Nephron (organoid): Measurements from ENCODE around the gene OXGR1.
A peak's percentile ranks its signal among the peaks of the same experiment; 100 is the strongest.

Experiments
- H3K27ac Mint-ChIP-seq, 3 experiments: 2 replicates each; pipeline ENCODE4 v1.8.0; 2020; ENCODE audit warnings: mixed read lengths in 3 of 3, mild to moderate bottlenecking in 2 of 3, moderate library complexity in 1 of 3
- H3K27me3 Mint-ChIP-seq: 2 replicates; pipeline ENCODE4 v1.8.0; 2021; ENCODE audit warnings: low read depth, mild to moderate bottlenecking, moderate library complexity, mixed read lengths
- H3K36me3 Mint-ChIP-seq: 2 replicates; pipeline ENCODE4 v1.8.0; 2020; ENCODE audit warnings: low read depth, mixed read lengths
- H3K4me1 Mint-ChIP-seq: 2 replicates; pipeline ENCODE4 v1.8.0; 2020; ENCODE audit warnings: mixed read lengths
- H3K4me3 Mint-ChIP-seq, 3 experiments: 2 replicates each; pipeline ENCODE4 v1.8.0; 2020; ENCODE audit warnings: mild to moderate bottlenecking in 3 of 3, mixed read lengths in 3 of 3, moderate library complexity in 2 of 3
- H3K9me3 Mint-ChIP-seq: 2 replicates; pipeline ENCODE4 v1.8.0; 2020; ENCODE audit warnings: mixed read lengths
- CTCF ChIP-seq, 3 experiments: fragments of 200-600 bp; sonication (generic); IDR thresholded peaks; one replicate each; pipeline ENCODE4 v1.5.0; 2021; ENCODE audit warnings: antibody characterized with exemption in 3 of 3; ENCODE audit not compliant: unreplicated experiment in 3 of 3

Gene OXGR1

GRCh38 chr13:96994017-96994857, at the start of gene OXGR1:
Gene OXGR1, minus strand, starts transcription at chr13:96994476. Its CDS starts 6,717 bp downstream, at chr13:96987759.
- no peak for TF ChIP-seq CTCF (IDR thresholded peaks at IDR 0.05; ENCODE audit: unreplicated experiment in 3 of 3)
- H3K9me3 Mint-ChIP-seq = peaks cover 4% of the 10 kb centered on the region
- H3K4me3 Mint-ChIP-seq = peak within 1 kb of the TSS; percentile 82 to 88 (median 84)
- peaks cover 48% of the 10 kb centered on the region for H3K27me3 Mint-ChIP-seq
- peaks cover 6% of the 10 kb centered on the region for H3K36me3 Mint-ChIP-seq
- peak within 1 kb of the TSS; percentile 4 to 69 (median 44) for H3K27ac Mint-ChIP-seq
- H3K4me1 Mint-ChIP-seq = peaks cover 12% of the 10 kb centered on the region

- Mint-ChIP-seq H3K36me3 (no peaks in the 10 kb centered on the region), H3K27ac (no peak overlapping the region), H3K9me3 (no peaks in the 10 kb centered on the region), H3K4me1 (no peaks in the 10 kb centered on the region), H3K4me3 (no peak overlapping the region), H3K27me3 (peaks cover 10% of the 10 kb centered on the region)
- TF ChIP-seq CTCF (IDR thresholded peaks at IDR 0.05; ENCODE audit: unreplicated experiment in 3 of 3) = no peak
Measured at GRCh38 chr13:97043302-97043701, 49.0 kb upstream of the OXGR1 start.

GRCh38 chr13:97030705-97031452, 36.6 kb upstream of the OXGR1 start:
- H3K27ac Mint-ChIP-seq = no peak overlapping the region
- H3K36me3 Mint-ChIP-seq = no peaks in the 10 kb centered on the region
- peaks cover 10% of the 10 kb centered on the region for H3K4me1 Mint-ChIP-seq
- H3K4me3 Mint-ChIP-seq = no peak overlapping the region
- peaks cover 10% of the 10 kb centered on the region for H3K9me3 Mint-ChIP-seq
- peak; percentile 30 to 48 (median 40) for TF ChIP-seq CTCF (IDR thresholded peaks at IDR 0.05; ENCODE audit: unreplicated experiment in 3 of 3)
- no peaks in the 10 kb centered on the region for H3K27me3 Mint-ChIP-seq

- H3K4me1 Mint-ChIP-seq = peaks cover 10% of the 10 kb centered on the region
- H3K27me3 Mint-ChIP-seq = no peaks in the 10 kb centered on the region
- no peaks in the 10 kb centered on the region for H3K36me3 Mint-ChIP-seq
- H3K9me3 Mint-ChIP-seq = peaks cover 8% of the 10 kb centered on the region
- no peak overlapping the region for H3K4me3 Mint-ChIP-seq
- TF ChIP-seq CTCF (IDR thresholded peaks at IDR 0.05; ENCODE audit: unreplicated experiment in 3 of 3) = peak; percentile 83 to 90 (median 86)
- peak overlapping the region in 1 of 3 experiments; percentile 38 for H3K27ac Mint-ChIP-seq
Measured at GRCh38 chr13:97028441-97029299, 34.4 kb upstream of the OXGR1 start.

- no peaks in the 10 kb centered on the region for H3K36me3 Mint-ChIP-seq
- TF ChIP-seq CTCF (IDR thresholded peaks at IDR 0.05; ENCODE audit: unreplicated experiment in 3 of 3) = no peak
- H3K27me3 Mint-ChIP-seq = no peaks in the 10 kb centered on the region
- H3K4me1 Mint-ChIP-seq = peaks cover 10% of the 10 kb centered on the region
- peak overlapping the region in 2 of 3 experiments; percentile 4 to 7 for H3K27ac Mint-ChIP-seq
- no peak overlapping the region for H3K4me3 Mint-ChIP-seq
- peaks cover 10% of the 10 kb centered on the region for H3K9me3 Mint-ChIP-seq
Measured at GRCh38 chr13:97027162-97027554, 32.9 kb upstream of the OXGR1 start.
